GM18502 (cell line): ENCODE measurements around the gene MDH1.

Experiments
- ATAC-seq: cut with Tn5 transposase; IDR thresholded peaks from one replicate; pipeline ENCODE4 v1.9.1; 2021; ENCODE audit warnings: mild to moderate bottlenecking; ENCODE audit not compliant: unreplicated experiment, poor library complexity

The MDH1 gene

DNA sequence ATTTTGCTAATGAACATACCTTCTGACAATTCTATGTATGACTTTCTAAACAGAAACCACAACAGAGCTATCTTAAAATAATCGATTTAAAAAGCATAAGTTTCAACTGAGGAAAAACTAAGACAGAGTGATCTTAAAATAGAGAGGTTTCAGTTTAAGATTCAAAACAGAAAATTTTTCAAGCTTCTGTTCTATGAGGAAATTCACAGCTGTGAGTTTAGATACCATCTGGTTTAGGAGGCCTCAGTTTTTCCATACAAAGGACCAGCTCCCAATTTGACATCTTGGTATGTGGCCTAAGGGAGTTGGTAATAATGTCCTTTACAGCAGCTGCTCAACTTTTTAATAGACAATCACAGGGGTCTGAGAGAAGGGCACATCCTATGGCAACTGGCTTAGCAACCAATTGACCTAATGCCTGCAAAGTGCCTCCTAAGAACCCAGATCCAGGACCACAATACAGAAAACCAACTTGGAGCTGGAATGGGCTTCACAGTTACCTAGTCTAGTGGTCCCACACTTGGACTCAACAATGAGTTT lies 39.7 kb downstream of the MDH1 start:
- ATAC-seq = no peak

DNA sequence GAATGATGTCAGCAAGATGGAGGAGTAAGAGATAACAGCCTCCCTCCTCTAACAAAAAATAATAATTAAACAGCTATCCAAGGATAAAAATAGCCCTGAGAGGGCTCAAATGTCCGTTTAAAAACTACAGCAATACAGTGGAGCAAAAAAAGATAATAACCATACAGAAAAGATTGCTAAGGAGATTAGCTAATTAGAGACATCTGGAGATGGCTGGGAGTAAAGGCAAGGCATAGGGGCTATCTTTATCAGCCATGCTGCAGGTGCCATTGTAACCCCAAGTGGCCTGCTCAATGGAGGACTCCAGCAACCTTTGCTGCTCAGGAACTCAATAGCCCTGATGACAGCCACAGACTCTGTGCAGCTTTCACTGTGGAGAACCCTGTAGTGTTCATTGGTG lies 42.7 kb downstream of the MDH1 start:
- ATAC-seq = no peak

DNA sequence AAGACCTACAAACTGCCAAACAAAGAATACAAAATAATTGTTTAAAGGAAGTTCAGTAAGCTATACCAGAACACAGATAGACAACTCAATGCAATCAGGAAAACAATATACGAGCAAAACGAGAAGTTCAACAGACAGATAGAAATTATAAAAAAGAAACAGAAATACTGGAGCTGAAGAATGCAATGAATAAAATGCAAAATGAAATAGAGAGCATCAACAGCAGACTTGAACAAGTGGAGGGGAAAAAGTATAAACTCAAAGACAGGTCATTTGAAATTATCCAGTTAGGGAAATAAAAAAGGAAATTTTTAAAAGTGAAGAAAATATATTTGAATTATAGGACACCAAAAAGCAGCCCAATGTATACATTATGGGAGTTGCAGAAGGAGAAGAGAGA lies 43.6 kb downstream of the MDH1 start:
- ATAC-seq = no peak

DNA sequence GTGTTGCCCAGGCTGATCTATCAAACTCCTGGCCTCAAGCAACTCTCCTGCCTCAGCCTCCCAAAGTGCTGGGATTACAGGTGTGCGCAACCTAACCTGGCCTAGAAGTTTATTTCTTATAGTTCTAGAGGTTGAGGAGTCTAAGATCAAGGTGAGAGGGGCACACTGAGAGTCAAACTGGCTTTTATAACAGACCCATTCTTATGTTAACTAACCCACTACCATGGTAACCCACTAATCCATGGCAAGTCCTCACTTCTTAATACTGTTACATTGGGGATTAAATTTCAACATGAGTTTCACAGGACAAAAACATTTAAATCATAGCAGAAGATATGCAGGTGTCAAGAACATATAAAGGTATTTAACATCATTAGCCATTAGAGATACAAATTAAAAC lies 50.6 kb downstream of the MDH1 start:
- ATAC-seq = no peak

DNA sequence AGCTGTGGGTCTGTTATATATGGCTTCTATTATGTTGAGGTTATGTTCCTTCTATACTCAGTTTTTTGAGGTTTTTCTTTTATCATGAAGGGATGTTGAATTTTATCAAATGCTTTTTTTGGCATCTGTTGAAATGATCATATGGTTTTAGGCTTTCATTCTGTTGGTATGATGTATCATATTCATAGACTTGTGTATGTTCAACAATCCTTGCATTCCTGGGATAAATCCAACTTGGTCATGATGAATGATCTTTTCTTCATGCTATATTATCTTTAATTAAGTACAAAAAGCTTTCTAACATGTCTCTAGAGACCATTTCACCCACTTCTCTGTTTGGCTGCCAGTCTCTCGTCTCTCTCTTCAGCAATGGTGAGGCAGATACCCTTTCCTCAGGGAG lies 54.2 kb downstream of the MDH1 start:
- no peak for ATAC-seq

DNA sequence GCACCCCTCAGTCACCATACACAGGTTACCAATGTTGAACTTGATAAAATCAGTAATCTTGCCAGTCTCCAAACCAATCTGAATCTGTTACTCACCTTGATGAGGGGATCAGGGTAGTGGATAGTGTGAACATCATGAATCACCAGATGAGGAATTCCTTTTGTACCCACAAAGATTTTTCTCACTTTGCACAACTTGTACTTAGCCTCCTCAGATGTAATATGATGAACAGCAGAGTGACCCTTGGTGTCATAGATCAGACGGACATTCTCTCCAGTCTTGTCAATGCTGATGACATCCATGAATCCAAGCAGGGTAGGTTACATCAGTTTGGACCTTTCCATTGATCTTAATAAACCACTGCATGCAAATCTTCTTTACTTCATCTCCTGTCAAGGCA lies 54.7 kb downstream of the MDH1 start:
- ATAC-seq = no peak

DNA sequence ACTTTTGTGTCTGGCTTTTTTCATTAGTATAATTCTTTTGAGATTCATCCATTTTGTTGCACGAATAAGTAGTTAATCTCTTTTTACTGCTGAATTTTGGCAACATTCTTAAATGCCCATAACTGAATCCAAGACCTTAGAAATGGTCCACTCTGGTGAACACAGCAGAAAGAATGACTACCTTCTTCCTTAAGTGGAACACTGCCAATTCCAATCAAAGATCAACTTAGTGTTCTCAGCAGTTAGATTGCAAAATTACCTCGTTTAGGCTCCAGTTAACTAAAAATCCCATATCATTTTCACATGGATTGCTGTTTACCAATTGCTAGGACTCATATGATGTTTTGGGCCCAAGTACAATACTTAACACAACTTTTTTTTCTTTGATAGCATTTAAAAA lies 59.9 kb downstream of the MDH1 start:
- ATAC-seq = no peak

DNA sequence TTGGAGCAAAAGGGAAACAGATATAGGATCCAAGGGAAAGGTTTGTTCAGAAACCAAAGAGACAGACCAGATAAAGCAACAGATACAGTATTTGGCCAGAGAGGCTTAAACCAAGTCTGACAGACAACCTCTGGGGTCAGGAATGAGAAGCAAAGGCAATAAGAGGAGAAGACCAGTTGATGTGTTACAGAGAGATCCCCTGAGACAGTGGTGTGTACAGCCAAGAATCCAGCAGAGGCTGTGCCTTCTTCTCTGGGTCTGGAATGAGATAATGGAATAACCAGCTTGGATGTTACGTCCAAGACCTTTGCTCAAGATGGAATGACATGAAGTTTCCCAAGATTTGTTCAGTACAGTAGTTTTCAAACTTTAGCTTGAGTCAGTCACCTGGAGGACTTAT lies 61.1 kb downstream of the MDH1 start:
- no peak for ATAC-seq

DNA sequence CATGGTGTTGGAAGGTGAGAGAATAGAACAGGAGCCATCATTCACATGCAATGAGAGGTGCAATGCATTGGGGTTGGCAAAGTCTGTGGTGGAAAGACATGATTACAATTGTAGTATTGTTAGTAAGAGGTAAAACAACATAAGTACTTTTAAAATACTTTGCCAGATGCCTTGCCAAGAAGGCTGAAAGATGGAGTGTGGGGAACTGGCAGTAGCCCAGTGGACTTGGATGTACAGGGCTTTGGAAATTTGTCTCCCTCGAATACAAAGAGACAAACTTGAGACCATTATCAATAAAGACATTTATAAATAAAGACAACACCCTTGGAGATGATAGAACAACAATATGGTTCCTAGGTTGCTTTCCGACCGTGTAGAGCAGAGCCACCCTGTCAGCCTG lies 62.0 kb downstream of the MDH1 start:
- ATAC-seq = no peak

DNA sequence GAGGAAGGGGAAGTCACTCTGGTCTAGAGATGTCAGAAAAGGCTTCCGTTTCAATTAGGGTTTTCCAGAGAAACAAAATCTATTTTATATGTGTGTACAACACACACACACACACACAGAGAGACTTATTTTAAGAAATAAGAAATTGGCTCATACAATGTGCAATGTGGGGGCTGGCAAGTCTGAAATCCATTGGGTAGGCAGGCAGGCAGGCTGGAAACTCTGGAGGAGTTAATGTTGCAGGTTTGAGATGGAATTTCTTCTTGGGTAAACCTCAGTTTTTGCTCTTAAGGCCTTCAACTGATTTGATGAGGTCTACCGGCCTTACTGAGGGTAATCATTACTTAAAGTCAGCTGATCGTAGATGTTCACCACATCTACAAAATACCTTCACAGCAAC lies 62.6 kb downstream of the MDH1 start:
- ATAC-seq = no peak

DNA sequence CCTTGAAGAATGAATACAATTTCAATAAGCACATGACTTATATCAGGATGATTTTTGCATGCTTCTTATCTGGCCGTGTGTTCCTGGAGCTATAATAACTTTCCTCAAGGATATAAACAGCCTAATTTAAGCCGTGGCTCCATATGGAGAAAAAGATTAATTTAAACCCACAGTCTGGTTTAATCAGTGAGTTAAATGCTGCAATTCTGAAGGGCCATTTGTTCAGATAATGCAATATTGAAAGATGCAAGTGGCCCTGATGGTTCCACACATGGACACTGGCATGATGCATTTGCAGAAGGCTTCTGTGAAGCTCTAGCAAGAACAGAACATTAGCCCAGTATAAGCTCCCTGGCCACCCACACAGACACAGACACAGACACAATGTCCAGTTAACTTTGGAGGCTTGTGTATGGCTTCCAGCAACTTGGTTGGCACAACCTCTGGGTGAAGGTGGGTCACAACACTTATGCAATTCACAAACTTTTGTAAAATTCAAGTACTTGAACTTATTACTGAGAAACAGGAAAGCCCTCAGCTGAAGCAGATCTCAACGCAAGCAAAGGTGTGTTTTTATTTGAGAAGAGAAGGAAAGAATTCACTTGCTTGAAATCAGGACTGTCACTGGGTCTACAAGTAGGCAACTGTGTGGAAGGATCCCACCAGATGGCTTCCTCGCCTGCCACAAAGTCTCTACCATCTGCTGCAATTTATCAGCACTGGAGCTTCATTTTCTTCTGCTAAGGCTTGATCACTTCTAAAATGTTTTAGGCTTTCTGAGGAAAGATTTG lies 63.3 kb downstream of the MDH1 start:
- no peak for ATAC-seq

DNA sequence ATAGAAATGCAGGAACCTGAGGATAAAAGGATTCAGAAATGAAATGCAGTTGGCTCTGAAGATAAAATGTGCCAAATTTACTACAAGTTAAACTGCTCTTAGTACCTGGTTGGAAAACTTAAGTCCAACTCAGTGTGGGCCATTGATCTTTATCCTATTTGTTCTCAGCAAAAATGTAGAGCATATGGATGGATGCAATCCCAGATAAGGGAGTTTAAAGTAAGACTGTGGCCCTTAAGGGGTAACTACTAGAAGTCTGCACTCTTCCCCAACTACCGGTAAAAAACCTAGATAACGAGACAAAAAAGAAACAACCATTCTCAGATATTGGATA lies 63.9 kb downstream of the MDH1 start:
- ATAC-seq = no peak

DNA sequence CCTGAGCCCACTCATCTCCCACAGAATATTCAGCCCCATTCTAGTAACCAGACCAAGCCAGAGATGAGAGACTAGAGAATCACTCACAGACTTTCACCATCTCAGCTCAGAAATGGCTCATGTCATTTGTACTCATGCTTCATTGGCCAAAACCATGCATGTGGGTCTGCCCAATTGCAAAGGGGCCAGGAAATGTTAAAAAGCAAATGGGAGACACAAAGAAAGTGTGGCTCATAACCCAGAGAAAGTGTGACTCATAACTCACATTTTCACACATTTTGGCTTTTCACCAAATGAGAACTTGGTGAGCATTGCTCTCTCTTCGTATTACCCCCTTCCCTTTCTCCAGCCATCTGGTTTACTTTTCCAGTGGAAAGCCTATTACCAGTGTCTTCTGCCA lies 66.2 kb downstream of the MDH1 start:
- peak; percentile 88 for ATAC-seq
